K562 (cell line): ENCODE results near the gene TAS1R3. TPM values are rescaled to one million over a fixed set of nuclear protein-coding genes. Genes with fewer than 3 reads are reported as not detected.
A peak's percentile ranks its signal among the peaks of the same experiment; 100 is the strongest.

Source experiments
- ARID2 ChIP-seq: fragments of 450-650 bp; IDR thresholded peaks from 2 replicates; pipeline ENCODE4 v1.6.1; 2017; ENCODE audit warnings: antibody characterized with exemption, mild to moderate bottlenecking
- ATF7 ChIP-seq: fragments of 450-650 bp; IDR thresholded peaks from 2 replicates; pipeline ENCODE4 v1.7.1; 2014; ENCODE audit warnings: mild to moderate bottlenecking, moderate library complexity
- GTF3C2 ChIP-seq: IDR thresholded peaks from 3 replicates; pipeline ENCODE4 v1.6.1; 2011; ENCODE audit warnings: borderline replicate concordance, mild to moderate bottlenecking, moderate library complexity; ENCODE audit not compliant: insufficient read length; ENCODE audit errors: extremely low read depth
- MAFF ChIP-seq: IDR thresholded peaks from 2 replicates; pipeline ENCODE4 v1.6.1; 2012; ENCODE audit warnings: low read length, improper control_type of control experiment
- NFIC ChIP-seq: fragments of 450-650 bp; IDR thresholded peaks from 2 replicates; pipeline ENCODE4 v1.6.1; 2017; ENCODE audit warnings: mild to moderate bottlenecking, inconsistent platforms
- NFRKB ChIP-seq: fragments of 450-650 bp; IDR thresholded peaks from 2 replicates; pipeline ENCODE4 v1.6.1; 2016; ENCODE audit warnings: low read depth
- PYGO2 ChIP-seq: fragments of 450-650 bp; IDR thresholded peaks from 2 replicates; pipeline ENCODE4 v1.6.1; 2016; ENCODE audit warnings: mild to moderate bottlenecking, missing genetic modification characterization, moderate library complexity, missing compliant biosample characterization
- REST ChIP-seq, 2 experiments: fragments of 450-650 bp; formaldehyde crosslinking in 1 of 2; IDR thresholded peaks; 2 replicates each; pipeline versions ENCODE4 v1.4.0 to v1.6.1; 2014 to 2020; ENCODE audit warnings: mild to moderate bottlenecking in 2 of 2, borderline replicate concordance in 1 of 2, low read depth in 1 of 2
- STAT5A ChIP-seq: IDR thresholded peaks from 2 replicates; pipeline ENCODE4 v1.6.1; 2012; ENCODE audit warnings: low read length, inconsistent platforms, borderline replicate concordance
- THRA ChIP-seq: fragments of 450-650 bp; IDR thresholded peaks from 2 replicates; pipeline ENCODE4 v1.6.1; 2017; ENCODE audit warnings: mild to moderate bottlenecking, moderate library complexity
- USF2 ChIP-seq: sonication (generic); formaldehyde crosslinking; IDR thresholded peaks from 2 replicates; pipeline ENCODE4 v1.5.0; 2020; ENCODE audit warnings: missing genetic modification reagents
- ZBTB1 ChIP-seq: sonication (generic); formaldehyde crosslinking; IDR thresholded peaks from 2 replicates; pipeline ENCODE4 v1.8.1; 2023; ENCODE audit warnings: missing genetic modification reagents, low read depth, mild to moderate bottlenecking, borderline replicate concordance
- polyA plus RNA-seq, 8 experiments: library from polyadenylated mRNA; depleted of rRNA in 4 of 8; stranded (reverse) in 5 of 8; unstranded in 3 of 8; fragments of >200 nt; fragmentation: Nextera tagmentation in 2 of 8; fragmentation: Illumina TruSeq in 1 of 8; extraction: Ambion mirVana in 2 of 8; extraction: Trizol in 1 of 8; gene quantifications; 2 replicates each; pipeline versions ENCODE4 v1.2.1 to v1.2.3, GENCODE V29; 2011 to 2014; ENCODE audit warnings: inconsistent platforms in 1 of 8, missing spikeins in 1 of 8
- total RNA-seq, 7 experiments: library from RNA; depleted of rRNA in 6 of 7; stranded (reverse); fragments of >200 nt in 6 of 7; fragmentation: Illumina TruSeq in 2 of 7; extraction: Trizol in 2 of 7; gene quantifications; 2 replicates each; pipeline versions ENCODE4 v1.2.1 to v1.2.3, GENCODE V29; 2011 to 2021; ENCODE audit warnings: low replicate concordance in 1 of 7

The TAS1R3 gene
- total and polyA plus RNA-seq, 9 of the 15 experiments (the other 6 are each of a cell fraction or from before 2014, with no cell fraction given) = 0.07 to 0.13 TPM; not detected in 7

- no peak for TF ChIP-seq GTF3C2
- TF ChIP-seq USF2 (CRISPR knock-in tag) = no peak
- no peak for TF ChIP-seq MAFF
- TF ChIP-seq NFRKB = no peak
- no peak for TF ChIP-seq PYGO2 (tag)
- TF ChIP-seq ATF7 = 0 out of 2 replicates have a peak, but pooled peaks have one; percentile 18
- 0 out of 2 replicates have a peak, but pooled peaks have one; percentile 3 for TF ChIP-seq ZBTB1 (CRISPR knock-in tag)
- no peak for TF ChIP-seq THRA
- no peak for TF ChIP-seq NFIC
- no peak for TF ChIP-seq STAT5A
- peak; percentile 64; the same call in 1 of the 2 replicates for TF ChIP-seq REST (IDR thresholded peaks at IDR 0.05; ENCODE audit: borderline replicate concordance)
- no peak; the same call in 1 of the 2 replicates for TF ChIP-seq REST (CRISPR knock-in tag; IDR thresholded peaks at IDR 0.05; ENCODE audit: low read depth)
- no peak for TF ChIP-seq ARID2
Measured at GRCh38 chr1:1371746-1372711, 40.9 kb downstream of the TAS1R3 start (continued).
